HCT116 (cell line): ENCODE data around the gene LHX4.

Source experiments
- CEBPB ChIP-seq: IDR thresholded peaks from 2 replicates; pipeline ENCODE4 v1.6.1; 2012; ENCODE audit warnings: low read depth
- EGR1 ChIP-seq: IDR thresholded peaks from 2 replicates; pipeline ENCODE4 v1.6.1; 2012; ENCODE audit warnings: low read depth
- EZH2 ChIP-seq: fragments of 200-600 bp; sonication (generic); IDR thresholded peaks from 2 replicates; pipeline ENCODE4 v1.6.1; 2017; ENCODE audit warnings: antibody characterized with exemption, mixed run types
- JUND ChIP-seq: IDR thresholded peaks from 2 replicates; pipeline ENCODE4 v1.6.1; 2012
- YY1 ChIP-seq: IDR thresholded peaks from 2 replicates; pipeline ENCODE4 v1.6.1; 2011; ENCODE audit warnings: low read length, low read depth, moderate library complexity, mild to moderate bottlenecking; ENCODE audit not compliant: insufficient replicate concordance; ENCODE audit errors: extremely low read depth
- ZNF274 ChIP-seq: fragments of 200-500 bp; sonication (Bioruptor generic); IDR thresholded peaks from 2 replicates; pipeline ENCODE4 v1.6.1; 2014; ENCODE audit warnings: mild to moderate bottlenecking, low read depth, low read length, inconsistent platforms
- TF ChIP-seq, protein P1 (sequence below), 3 experiments: fragments of 200-600 bp in 1 of 3; sonication (generic) in 1 of 3; IDR thresholded peaks in 2 of 3; conservative IDR thresholded peaks in 1 of 3; 2 replicates each; pipeline ENCODE4 v1.5.1; 2012 to 2017; ENCODE audit warnings: low read depth in 2 of 3, low read length in 2 of 3, antibody characterized with exemption in 1 of 3, borderline replicate concordance in 1 of 3, control low read depth in 1 of 3, mild to moderate bottlenecking in 1 of 3, mixed read lengths in 1 of 3, mixed run types in 1 of 3, moderate library complexity in 1 of 3; ENCODE audit not compliant: insufficient read depth in 1 of 3
- TF ChIP-seq, protein P2 (sequence below): IDR thresholded peaks from 2 replicates; pipeline ENCODE4 v1.6.1; 2012; ENCODE audit warnings: low read depth
- TF ChIP-seq, protein P3 (sequence below): IDR thresholded peaks from 2 replicates; pipeline ENCODE4 v1.6.1; 2012

DNA sequence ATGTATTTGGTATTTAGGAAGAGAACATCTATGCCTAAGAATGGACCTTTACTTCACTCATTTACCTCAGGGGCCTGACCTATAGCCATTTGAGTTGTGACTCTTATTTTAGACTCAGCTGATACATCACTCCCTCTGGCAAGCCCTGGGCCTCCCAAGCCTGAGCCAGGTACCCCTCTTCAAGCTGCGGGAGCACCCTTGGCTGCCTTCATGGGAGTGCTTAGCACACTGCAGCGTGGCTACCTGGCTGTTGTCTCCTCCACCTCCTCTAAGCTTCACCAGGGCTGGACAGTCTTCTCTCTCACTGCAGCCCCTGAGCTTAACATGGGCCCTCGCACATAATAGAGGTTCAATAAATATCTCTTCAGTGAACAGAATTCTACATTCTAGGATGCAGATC lies 23.5 kb upstream of the LHX4 start:
- TF ChIP-seq ZNF274 (no peak), EZH2 (no peak), JUND (no peak), YY1 (no peak), EGR1 (no peak), CEBPB (no peak)
- TF ChIP-seq, protein P1, sequence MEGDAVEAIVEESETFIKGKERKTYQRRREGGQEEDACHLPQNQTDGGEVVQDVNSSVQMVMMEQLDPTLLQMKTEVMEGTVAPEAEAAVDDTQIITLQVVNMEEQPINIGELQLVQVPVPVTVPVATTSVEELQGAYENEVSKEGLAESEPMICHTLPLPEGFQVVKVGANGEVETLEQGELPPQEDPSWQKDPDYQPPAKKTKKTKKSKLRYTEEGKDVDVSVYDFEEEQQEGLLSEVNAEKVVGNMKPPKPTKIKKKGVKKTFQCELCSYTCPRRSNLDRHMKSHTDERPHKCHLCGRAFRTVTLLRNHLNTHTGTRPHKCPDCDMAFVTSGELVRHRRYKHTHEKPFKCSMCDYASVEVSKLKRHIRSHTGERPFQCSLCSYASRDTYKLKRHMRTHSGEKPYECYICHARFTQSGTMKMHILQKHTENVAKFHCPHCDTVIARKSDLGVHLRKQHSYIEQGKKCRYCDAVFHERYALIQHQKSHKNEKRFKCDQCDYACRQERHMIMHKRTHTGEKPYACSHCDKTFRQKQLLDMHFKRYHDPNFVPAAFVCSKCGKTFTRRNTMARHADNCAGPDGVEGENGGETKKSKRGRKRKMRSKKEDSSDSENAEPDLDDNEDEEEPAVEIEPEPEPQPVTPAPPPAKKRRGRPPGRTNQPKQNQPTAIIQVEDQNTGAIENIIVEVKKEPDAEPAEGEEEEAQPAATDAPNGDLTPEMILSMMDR (IDR thresholded peaks at IDR 0.05 in 2 of 3, conservative IDR thresholded peaks at IDR 0.05 in 1 of 3; ENCODE audit: borderline replicate concordance in 1 of 3, insufficient read depth in 1 of 3, low read depth in 2 of 3, low read length in 2 of 3), result no peak
- TF ChIP-seq, protein P2, sequence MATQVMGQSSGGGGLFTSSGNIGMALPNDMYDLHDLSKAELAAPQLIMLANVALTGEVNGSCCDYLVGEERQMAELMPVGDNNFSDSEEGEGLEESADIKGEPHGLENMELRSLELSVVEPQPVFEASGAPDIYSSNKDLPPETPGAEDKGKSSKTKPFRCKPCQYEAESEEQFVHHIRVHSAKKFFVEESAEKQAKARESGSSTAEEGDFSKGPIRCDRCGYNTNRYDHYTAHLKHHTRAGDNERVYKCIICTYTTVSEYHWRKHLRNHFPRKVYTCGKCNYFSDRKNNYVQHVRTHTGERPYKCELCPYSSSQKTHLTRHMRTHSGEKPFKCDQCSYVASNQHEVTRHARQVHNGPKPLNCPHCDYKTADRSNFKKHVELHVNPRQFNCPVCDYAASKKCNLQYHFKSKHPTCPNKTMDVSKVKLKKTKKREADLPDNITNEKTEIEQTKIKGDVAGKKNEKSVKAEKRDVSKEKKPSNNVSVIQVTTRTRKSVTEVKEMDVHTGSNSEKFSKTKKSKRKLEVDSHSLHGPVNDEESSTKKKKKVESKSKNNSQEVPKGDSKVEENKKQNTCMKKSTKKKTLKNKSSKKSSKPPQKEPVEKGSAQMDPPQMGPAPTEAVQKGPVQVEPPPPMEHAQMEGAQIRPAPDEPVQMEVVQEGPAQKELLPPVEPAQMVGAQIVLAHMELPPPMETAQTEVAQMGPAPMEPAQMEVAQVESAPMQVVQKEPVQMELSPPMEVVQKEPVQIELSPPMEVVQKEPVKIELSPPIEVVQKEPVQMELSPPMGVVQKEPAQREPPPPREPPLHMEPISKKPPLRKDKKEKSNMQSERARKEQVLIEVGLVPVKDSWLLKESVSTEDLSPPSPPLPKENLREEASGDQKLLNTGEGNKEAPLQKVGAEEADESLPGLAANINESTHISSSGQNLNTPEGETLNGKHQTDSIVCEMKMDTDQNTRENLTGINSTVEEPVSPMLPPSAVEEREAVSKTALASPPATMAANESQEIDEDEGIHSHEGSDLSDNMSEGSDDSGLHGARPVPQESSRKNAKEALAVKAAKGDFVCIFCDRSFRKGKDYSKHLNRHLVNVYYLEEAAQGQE, result no peak
- TF ChIP-seq, protein P3, sequence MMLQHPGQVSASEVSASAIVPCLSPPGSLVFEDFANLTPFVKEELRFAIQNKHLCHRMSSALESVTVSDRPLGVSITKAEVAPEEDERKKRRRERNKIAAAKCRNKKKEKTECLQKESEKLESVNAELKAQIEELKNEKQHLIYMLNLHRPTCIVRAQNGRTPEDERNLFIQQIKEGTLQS, result no peak
